B cell (primary cell): ENCODE data around the gene RPL32.
"Not testable (repeated sequence)": the region's sequence is repeated elsewhere in the genome, so short reads cannot be mapped to it uniquely, and the experiment has no call there.

Experiments
- EZH2 ChIP-seq: IDR thresholded peaks from 2 replicates; pipeline ENCODE4 v1.6.1; 2012; ENCODE audit warnings: borderline replicate concordance, low read depth, mild to moderate bottlenecking, moderate library complexity, low read length; ENCODE audit not compliant: insufficient read depth, poor library complexity, severe bottlenecking
- TF ChIP-seq, protein P1 (sequence below): fragments of 200-600 bp; IDR thresholded peaks from one replicate; pipeline ENCODE4 v1.8.0; 2022; ENCODE audit warnings: antibody characterized with exemption, mild to moderate bottlenecking

GRCh38 chr3:12840148-12840547, 1.2 kb downstream of the RPL32 start:
- TF ChIP-seq, protein P1, sequence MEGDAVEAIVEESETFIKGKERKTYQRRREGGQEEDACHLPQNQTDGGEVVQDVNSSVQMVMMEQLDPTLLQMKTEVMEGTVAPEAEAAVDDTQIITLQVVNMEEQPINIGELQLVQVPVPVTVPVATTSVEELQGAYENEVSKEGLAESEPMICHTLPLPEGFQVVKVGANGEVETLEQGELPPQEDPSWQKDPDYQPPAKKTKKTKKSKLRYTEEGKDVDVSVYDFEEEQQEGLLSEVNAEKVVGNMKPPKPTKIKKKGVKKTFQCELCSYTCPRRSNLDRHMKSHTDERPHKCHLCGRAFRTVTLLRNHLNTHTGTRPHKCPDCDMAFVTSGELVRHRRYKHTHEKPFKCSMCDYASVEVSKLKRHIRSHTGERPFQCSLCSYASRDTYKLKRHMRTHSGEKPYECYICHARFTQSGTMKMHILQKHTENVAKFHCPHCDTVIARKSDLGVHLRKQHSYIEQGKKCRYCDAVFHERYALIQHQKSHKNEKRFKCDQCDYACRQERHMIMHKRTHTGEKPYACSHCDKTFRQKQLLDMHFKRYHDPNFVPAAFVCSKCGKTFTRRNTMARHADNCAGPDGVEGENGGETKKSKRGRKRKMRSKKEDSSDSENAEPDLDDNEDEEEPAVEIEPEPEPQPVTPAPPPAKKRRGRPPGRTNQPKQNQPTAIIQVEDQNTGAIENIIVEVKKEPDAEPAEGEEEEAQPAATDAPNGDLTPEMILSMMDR = not testable (repeated sequence)
- not testable (repeated sequence) for TF ChIP-seq EZH2
